ENCODE results near the gene FYCO1. TPM values are rescaled to one million over a fixed set of nuclear protein-coding genes. Genes with fewer than 3 reads are reported as not detected.

Gene FYCO1
- total and polyA plus RNA-seq, 9 of the 15 experiments (the other 6 are each of a cell fraction or from before 2014, with no cell fraction given): 2.1 to 13.8 (median 7.4) TPM

- FAIRE-seq (no peak), DNase-seq (ENCODE audit: extremely low read depth in 1 of 4, low spot score in 3 of 4) (no peak), ATAC-seq (no peak)
- no TSS peak for BruUV-seq (replicated peaks)
- H3K9me3 ChIP-seq (replicated peaks; ENCODE audit: control insufficient read depth, insufficient read depth, low read depth, low read length): no peaks in the 10 kb centered on the region
- no peaks in the 10 kb centered on the region for H3K27me3 ChIP-seq (ENCODE audit: control insufficient read depth in 2 of 2, insufficient read depth in 2 of 2, low read length in 2 of 2)
- no peak overlapping the region for H3K9ac ChIP-seq (ENCODE audit: insufficient read depth in 1 of 2, low read depth in 2 of 2, low read length in 2 of 2)
- CTCF ChIA-PET (ENCODE audit: low intra/inter-chr PET ratio): no interaction called here
- no peak overlapping the region for H2AFZ ChIP-seq (ENCODE audit: low read depth, low read length)
- no peaks in the 10 kb centered on the region for H3K79me2 ChIP-seq (ENCODE audit: control insufficient read depth, insufficient read depth, low read length)
- no peaks in the 10 kb centered on the region for H4K20me1 ChIP-seq (replicated peaks; ENCODE audit: control insufficient read depth, insufficient read depth, low read length)
- no peak overlapping the region for H3K27ac ChIP-seq (ENCODE audit: extremely low read depth, low read depth, low read length)
- in situ Hi-C loops (cut with MboI) (no loop called here), intact Hi-C loops (cut with micrococcal nuclease) (no loop called here)
- H3K4me3 ChIP-seq: no peak overlapping the region
- POLR2A ChIA-PET: interaction anchor here (0.5 to 1.8 kb wide), 4 partner anchors 9 to 73 kb away, joined by 3 to 6 read pairs (median 4); no protein-coding TSS in a partner anchor
- no peaks in the 10 kb centered on the region for H3K9me1 ChIP-seq (ENCODE audit: control insufficient read depth, insufficient read depth, low read length)
- H3K4me2 ChIP-seq (ENCODE audit: insufficient read depth, low read length): no peak overlapping the region
- WGBS (ENCODE audit: insufficient coverage, low coverage, missing lambda C conversion rate): 90% methylated on average over 5 of the region's 7 CpGs
- H3K4me1 ChIP-seq (replicated peaks in 1 of 2; ENCODE audit: control insufficient read depth in 2 of 2, insufficient read depth in 2 of 2, low read length in 2 of 2): no peaks in the 10 kb centered on the region
- peaks cover 98% of the 10 kb centered on the region for H3K36me3 ChIP-seq (ENCODE audit: control insufficient read depth, insufficient read depth, low read length)
- TF ChIP-seq ZNF551 (CRISPR knock-in tag; IDR thresholded peaks at IDR 0.05) (no peak), CTCF (IDR thresholded peaks at IDR 0.05 in 2 of 3, conservative IDR thresholded peaks at IDR 0.05 in 1 of 3; ENCODE audit: insufficient read depth in 2 of 3, low read depth in 1 of 3, low read length in 3 of 3) (no peak), ZNF407 (IDR thresholded peaks at IDR 0.05; ENCODE audit: low read depth) (no peak), ZNF57 (CRISPR knock-in tag; IDR thresholded peaks at IDR 0.05) (no peak), ZBTB11 (CRISPR knock-in tag; IDR thresholded peaks at IDR 0.05) (no peak), ZNF589 (CRISPR knock-in tag; IDR thresholded peaks at IDR 0.05; ENCODE audit: low read depth) (no peak), ZFP36 (IDR thresholded peaks at IDR 0.05; ENCODE audit: low read depth, low read length, partially characterized antibody) (no peak)
These were observed 36.4 kb downstream of the FYCO1 start for GRCh38 chr3:45959201-45959600.

Data from K562 (cell line).